UCSD-AML1 (cell line): Measurements from ENCODE around the gene PLXNB3.
A peak's percentile ranks its signal among the peaks of the same experiment; 100 is the strongest.
"Not testable (repeated sequence)": the region's sequence is repeated elsewhere in the genome, so short reads cannot be mapped to it uniquely, and the experiment has no call there.

Experiments used
- DNase-seq: peaks from one replicate; lab custom pipeline; 2025; ENCODE audit not compliant: unreplicated experiment; lab: John Stamatoyannopoulos, UW

The PLXNB3 gene

DNA sequence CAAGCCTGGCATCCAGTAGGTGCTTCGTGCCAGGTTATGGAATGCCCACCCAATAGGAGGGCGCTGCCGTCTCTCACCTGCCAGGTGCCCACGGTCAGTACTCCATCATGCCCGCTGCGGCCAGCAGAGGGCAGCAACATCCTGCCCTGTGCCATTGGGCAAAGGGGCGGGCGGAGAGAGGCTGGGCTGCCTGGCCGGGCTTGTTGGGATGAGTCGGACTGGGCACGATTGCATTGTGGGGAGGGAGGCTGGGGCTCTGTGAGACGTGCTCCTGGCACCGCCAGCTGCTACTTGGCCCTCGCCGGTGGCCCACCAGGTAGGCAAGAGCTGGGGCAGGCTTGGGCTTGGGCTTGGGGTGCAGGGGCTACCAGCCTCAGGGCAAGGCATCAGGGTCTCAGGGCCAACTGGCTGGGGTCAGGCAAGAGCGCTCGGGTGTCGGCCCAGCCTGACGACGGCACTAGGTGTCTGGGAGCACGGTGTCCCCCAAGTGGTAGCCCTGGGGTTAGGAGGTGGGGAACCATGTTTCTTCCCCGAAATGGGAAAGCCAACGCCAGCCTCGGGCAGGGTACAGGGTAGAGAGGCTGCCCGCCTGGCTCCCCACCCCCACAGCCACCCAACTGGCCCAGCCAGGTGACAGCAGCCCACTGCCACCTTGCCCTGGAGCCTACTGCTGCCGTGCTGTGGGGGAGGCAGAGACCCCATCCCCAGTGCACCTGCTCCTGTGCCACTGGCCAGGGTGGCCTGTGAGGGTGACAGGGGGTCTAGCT lies at the start of gene PLXNB3:
TSS of gene PLXNB3 (plus strand) at position 261 of the 767 bp plus-strand sequence. CDS start 1,287 bp downstream, outside the sequence.
- DNase-seq: peak; percentile 77

DNA sequence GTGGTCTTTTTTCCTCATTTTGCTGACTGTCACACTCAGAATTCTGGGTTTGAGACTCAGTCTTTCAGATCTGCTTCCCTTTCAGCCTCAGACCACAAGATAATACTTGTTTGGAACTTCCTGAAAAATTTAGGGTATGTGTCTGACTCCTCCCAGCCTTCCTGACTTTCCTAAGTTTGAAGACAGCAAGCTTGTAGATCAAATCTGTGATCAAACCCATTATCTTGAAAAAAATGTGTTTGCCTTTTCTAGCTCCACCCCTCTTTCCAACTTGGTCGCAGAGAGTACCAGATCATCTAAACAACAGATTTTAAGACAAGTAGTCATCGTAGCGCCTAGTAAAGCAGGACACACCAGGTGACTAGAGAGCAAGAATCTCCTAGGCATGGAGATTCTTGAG lies 49.8 kb upstream of the PLXNB3 start:
- no peak for DNase-seq

DNA sequence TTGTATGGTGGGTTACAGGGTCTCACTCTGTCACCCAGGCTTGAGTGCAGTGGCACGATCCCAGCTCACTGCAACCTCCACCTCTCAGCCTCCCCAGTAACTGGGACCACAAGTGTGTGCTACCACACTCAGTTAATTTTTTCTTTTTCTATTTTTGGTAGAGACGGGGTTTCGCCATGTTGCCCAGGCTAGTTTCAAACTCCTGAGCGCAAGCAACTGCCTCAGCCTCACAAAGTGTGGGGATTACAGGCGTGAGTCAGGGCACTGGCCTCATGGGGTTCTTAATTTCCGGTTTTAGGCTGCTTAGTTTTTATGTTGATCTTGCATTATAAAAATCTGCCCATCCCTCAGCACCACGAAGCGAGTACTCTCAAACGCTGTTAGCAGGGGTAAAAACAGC lies 46.6 kb upstream of the PLXNB3 start:
- DNase-seq: no peak

DNA sequence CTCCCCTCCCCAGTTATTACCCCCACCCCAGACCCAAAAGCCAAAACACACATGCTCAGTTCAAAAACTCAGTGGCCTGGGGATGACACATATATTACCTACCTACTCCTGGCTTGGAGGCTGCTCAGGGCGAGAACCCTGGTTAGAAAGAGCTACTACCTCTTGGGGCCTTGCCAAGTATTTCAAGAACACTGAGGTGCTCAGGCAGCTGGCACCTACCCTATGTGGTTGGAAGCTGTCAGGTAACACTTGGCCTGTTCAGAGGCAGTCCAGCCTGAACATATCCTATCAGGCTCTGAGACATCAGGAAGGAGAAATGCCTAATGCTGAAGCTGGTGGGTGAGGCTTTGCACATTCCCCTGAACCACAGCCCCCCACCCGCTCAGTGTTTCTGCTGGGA lies 44.8 kb upstream of the PLXNB3 start:
- DNase-seq: no peak

DNA sequence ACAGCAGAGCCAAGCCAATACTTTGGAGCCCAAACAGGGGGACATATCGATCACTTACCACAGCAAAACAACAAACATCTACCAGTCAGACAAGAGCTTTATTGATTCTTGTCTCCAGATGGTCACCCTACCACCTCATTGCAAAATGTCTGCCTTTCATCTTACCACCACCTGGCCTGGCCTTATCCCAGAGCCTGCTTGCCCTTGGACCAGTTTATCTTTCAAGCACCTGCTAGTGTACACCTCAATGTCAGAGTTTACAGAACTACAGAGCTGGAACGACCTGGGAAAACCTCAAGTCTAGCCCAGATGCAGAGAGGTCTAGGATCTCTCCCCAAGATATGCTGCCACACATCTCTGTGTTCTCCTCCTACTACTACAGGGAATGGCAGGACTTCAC lies 44.3 kb upstream of the PLXNB3 start:
- no peak for DNase-seq

DNA sequence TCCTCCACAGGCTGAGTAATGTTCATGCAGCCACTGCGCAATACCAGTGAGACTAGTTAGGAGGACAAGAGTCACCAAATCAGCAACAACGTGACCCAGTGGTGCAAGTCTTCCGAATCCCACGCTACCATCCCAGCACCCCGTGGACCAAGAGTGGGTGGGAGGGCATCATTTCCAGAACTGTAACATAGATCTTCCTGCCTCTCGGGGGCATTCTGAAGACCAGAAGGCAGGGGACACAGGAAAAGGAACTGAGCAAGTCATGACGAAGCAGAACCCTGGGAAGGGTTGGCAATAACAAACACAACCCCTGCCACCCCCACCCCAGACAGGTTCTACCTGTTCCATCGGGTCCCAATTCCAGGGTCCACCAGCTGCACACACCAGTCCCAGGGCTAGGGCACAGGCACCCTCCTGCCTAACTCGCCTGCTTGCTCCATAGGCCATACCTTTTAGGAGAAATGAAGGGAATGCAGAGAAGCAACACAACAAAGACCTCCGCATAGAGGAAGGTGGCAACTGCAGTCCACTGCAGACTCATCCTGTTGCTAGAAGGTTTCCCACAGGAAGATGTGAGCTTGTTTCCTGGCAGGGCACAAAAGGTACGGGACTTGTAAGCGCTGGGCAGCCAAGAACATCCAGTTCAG lies 41.2 kb upstream of the PLXNB3 start:
- no peak for DNase-seq

DNA sequence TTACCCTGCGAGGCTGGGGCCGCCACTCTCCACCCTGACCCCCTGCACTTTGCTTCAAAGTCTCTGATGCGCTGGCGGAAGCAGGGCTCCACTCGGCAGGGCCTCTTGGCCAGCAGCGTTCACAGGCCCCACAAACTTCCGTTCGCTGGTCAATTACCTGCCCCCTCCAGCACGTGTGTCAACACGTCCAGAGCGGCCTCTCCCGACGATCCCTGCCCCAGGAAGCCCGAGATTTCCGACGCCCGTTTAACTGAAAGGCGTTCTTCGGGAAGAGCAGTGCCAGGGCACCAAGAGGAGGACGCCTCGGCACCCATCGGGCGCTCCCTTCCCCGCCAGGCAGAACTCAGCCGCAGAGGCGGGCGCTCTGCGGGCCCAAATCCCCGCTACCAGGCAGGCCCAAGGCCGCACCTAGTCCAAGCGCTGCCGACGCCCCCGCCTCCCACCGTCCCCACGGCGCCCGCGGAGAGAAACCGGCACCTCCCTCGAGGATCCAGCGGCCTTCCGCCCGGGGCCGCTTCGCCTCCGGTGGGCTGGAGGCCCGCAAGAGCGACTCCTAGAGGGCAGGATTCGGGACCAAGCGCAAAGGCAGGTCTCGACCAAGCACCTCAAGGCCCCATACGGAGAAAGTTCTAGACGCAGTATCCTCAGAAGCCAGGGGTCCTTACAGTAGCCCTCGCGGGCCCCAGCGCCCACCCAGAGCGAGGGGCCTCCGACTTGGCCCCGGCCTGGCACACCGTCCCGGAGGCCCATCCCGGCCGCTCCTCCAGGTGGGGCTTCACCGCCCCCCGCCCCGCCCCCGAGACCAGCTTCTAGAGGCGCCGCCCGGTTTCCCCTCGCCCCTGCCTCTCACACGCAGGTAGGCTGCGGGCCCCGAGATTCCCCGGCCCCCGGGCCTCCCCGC lies 40.4 kb upstream of the PLXNB3 start:
- peak; percentile 58 for DNase-seq

DNA sequence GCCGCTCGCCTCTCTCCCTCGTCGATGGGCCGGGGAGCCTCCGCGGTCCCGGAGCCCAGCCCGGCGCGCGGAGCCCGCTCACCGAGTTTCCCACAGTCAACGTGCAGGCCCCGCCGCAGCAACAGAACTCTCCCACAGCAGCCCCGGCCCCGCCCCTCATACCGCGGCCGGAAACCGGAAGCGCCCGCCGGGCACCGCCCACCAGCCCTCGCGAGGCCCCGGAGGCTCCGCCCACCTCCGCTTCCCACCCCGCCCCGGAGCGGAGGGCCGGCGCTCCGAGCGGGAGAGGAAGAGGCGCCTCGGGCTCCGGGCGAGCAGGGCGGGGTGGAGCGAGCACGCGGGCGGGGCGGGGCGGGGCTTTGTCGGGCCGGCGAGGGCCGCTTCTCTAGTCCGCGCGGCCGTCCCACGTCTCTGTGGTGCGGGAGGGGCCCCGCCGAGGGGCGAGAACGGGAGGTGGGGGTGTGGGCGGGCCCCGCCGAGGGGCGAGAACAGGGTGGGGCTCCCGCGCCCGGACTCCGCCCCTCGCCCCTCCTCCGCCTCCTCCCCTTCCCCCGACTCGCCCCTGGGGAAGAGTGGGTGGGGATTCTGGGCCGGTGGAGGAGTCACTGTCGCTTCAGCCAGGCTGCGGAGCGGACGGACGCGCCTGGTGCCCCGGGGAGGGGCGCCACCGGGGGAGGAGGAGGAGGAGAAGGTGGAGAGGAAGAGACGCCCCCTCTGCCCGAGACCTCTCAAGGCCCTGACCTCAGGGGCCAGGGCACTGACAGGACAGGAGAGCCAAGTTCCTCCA lies 39.6 kb upstream of the PLXNB3 start, which contains the start of the genes ABCD1 and BCAP31:
TSS of gene ABCD1 (plus strand) at position 605 of the 787 bp plus-strand sequence. CDS start 411 bp downstream, outside the sequence.
TSS of gene BCAP31 (minus strand) at position 136 of the 787 bp plus-strand sequence. CDS start 1,143 bp downstream, outside the sequence.
- peak; percentile 96 for DNase-seq

DNA sequence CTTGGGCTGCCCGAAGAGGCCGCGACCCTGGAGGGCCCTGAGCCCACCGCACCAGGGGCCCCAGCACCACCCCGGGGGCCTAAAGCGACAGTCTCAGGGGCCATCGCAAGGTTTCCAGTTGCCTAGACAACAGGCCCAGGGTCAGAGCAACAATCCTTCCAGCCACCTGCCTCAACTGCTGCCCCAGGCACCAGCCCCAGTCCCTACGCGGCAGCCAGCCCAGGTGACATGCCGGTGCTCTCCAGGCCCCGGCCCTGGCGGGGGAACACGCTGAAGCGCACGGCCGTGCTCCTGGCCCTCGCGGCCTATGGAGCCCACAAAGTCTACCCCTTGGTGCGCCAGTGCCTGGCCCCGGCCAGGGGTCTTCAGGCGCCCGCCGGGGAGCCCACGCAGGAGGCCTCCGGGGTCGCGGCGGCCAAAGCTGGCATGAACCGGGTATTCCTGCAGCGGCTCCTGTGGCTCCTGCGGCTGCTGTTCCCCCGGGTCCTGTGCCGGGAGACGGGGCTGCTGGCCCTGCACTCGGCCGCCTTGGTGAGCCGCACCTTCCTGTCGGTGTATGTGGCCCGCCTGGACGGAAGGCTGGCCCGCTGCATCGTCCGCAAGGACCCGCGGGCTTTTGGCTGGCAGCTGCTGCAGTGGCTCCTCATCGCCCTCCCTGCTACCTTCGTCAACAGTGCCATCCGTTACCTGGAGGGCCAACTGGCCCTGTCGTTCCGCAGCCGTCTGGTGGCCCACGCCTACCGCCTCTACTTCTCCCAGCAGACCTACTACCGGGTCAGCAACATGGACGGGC lies 38.8 kb upstream of the PLXNB3 start:
- DNase-seq: no peak

DNA sequence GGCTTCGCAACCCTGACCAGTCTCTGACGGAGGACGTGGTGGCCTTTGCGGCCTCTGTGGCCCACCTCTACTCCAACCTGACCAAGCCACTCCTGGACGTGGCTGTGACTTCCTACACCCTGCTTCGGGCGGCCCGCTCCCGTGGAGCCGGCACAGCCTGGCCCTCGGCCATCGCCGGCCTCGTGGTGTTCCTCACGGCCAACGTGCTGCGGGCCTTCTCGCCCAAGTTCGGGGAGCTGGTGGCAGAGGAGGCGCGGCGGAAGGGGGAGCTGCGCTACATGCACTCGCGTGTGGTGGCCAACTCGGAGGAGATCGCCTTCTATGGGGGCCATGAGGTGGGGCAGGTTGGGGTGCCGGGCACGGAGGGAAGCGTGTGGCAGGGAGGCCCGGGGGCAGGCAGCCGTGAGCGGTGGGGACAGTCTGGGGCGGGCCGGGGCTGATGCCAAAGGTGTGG lies 38.2 kb upstream of the PLXNB3 start:
- DNase-seq: no peak

DNA sequence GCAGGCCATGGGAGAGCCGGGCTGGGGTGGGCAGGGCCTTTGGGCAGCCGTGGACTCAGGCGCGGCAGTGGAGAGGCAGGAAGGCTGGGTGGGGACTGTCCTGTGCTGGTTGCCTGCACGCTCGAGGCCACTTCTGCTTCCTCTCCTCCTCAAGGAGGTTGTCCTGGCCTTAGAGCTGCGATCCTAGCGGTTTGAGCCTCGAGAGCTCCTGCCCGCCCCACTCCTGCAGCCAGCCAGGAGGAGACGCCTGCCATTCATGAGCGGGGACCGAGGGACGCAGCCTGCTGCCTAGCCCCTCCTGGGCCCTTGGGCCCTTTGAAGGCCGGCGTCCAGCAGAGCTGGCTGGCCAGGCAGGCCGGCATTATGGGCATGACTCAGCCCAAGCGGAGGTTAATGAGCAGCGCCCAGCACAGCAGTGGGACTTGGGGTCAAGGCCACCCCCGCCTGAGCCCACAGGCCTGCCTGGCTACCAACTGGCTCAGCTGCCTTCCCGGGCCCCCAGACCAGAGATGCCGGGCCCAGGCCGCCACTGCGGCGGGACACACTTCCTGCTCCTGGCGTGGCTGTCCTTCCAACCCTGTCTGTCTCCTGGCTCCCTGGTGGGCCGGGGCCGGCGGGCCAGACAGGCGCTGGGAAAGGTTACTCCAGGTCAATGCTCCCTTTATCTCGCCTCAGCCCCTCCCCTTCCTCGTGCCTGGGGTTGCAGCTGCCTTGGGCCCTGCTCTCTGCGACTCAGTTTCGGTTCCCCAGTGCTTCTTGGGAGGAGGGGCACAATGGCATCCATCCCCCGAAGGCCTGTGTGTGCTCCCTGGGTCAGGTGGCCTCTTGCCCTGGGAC lies 37.5 kb upstream of the PLXNB3 start:
- peak; percentile 47 for DNase-seq

DNA sequence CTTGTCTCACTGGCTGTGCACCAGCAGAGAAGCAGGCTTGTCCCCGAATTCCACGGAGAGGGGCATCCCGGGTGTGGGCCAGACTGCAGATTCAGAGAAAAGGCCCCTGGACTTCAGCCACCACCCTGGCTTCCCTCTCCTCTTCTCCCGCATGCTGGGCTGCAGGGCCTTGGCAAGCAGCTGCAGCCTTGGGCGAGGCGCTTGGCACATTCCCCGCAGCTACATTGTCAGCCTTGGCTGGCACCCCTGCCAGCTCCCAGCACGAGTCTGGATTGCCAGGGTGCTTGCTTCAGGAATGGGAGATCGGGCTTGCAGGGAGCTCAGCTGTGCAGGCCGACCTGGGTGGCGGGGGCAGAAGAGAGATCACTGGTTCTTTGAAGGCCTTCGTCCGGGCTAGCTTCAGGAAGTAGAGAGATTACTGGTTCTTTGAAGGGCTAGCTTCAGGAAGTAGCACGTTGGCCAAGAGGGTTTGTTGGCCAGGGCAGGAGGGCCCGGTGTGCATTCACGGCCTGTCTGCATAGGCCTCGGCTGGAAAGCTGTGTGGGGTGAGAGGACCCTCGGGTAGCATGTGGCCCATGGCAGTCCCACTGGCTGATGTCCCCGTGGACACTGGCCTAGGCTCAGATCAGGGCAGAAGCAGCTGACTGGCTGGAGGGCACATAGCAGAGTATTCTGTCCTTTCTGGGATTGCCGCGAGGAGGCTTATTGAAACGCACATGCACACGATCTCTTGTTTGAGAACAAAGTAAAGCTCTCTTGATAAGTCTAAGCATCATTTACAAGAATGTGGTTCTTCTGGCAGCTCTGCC lies 36.7 kb upstream of the PLXNB3 start:
- DNase-seq: no peak

DNA sequence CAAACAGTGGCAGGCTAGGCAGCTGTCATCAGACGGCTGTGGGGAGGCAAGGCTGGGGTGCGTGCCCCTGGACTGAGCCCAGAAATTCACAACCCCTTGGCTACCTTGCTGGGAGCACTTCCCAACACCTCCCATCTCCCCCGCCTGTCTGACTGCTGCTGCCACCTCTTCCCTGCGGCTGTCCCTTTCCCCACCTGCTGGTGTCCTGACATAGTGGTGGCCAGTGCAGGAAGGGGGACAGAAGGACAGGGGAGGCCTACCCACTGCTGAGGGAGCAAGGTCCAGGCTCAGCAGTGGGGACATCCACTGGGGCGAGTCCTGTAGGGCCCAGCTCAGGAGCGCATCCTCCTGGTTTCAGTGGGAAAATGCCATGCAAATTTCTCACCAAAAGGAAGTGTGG lies 36.0 kb upstream of the PLXNB3 start:
- DNase-seq: no peak

DNA sequence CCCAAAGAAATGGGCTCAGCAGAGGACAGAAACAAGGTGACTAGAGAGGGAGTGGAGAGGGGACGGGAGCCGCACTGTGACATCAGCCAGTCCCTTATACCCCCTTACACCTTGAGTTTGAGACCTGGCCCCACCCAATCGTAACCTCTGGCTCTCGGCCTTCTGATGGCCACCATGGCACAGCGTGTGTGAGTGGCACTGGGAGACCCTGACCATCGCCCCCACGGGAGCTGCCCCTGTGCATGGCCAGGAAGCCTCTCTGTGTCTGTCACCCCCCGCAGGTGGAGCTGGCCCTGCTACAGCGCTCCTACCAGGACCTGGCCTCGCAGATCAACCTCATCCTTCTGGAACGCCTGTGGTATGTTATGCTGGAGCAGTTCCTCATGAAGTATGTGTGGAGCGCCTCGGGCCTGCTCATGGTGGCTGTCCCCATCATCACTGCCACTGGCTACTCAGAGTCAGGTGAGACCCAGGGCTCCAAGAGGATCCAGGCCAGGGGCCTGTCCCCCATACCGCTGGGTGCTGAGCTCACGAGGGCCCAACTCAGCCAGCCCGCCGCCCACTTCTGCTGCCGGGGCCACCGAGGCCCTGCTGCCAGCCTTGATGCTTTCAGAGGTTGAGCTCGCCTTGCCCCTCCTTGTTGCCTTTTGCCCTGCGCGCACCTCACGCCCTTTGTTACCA lies 35.0 kb upstream of the PLXNB3 start:
- no peak for DNase-seq

DNA sequence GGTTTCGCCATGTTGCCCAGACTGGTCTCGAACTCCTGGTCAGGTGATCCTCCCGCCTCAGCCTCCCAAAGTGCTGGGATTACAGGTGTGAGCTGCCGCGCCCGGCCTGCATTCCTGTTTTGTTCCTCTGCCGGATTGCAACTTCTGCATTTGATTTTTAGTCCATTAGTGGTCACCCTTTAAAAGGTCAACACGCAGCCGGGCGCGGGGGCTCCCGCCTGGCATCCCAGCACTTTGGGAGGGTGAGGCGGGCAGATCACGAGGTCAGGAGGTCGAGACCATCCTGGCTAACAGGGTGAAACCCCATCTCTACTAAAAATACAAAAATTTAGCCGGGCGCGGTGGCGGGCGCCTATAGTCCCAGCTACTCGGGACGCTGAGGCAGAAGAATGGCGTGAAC lies 33.9 kb upstream of the PLXNB3 start:
- DNase-seq: not testable (repeated sequence)

DNA sequence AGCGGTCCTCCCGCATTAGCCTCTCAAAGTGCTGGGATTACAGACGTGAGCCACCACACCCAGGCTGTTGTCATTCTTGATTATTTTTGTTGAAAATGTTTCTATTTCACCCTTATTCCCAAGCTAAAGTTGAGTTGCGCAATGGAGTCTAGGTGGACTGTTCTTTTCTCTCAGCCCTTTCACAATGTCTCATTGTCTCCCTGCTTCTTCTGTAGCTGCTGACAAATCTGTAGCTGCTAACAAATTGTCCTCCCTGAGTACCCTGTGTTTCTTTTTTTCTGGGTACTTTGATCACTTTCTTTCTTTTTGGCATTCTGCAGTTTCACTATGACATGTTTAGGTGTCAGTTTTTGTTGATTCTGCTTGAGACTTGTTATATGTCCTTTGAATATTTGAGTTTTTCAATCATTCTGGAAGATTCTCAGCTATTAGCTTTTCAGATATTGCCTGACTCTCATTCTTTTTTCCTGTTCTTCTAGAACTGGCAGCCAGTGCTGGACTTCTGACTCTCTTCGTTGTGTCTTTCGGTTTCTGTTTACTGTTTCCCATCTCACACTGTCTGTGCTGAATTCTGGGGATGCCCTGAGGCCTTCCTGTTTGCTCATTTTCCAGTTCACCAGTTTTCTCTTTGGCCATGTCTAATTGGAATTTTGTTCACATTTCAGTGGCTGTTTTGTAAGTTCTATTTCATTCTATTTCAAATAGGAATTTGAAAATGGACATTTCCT lies 32.8 kb upstream of the PLXNB3 start:
- no peak for DNase-seq

DNA sequence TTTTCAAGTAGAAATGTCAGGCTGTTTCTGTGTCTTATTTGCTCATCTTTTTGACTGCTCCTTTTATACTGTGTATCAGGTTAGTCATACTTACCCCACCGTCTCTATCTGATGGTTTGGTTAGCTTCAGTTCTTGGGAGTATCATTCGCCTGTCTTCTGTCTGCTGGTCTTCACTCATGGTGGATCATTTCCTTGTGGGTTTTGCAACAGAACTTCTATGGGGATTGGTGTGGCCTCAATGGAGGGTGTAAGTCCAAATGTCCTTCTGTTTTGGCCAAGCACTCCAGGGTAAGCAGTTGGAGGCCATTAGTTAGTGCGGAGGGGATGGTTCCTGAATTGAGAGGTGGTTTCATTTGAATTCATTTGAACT lies 32.2 kb upstream of the PLXNB3 start:
- DNase-seq: no peak
